Testis (tissue), 3 donors: ENCODE results near the gene DEK. TPM values are rescaled to one million over a fixed set of nuclear protein-coding genes. Genes with fewer than 3 reads are reported as not detected.

Experiments
- DNase-seq: peaks from one replicate; pipeline ENCODE4 v3.0.0-alpha.2; 2019
- H3K27ac ChIP-seq, 2 donors: fragments of 200-600 bp; sonication (generic); one replicate each; pipeline ENCODE4 v1.5.1; 2019
- H3K27me3 ChIP-seq: fragments of 200-600 bp; sonication (generic); one replicate; pipeline ENCODE4 v1.5.1; 2019
- H3K36me3 ChIP-seq: fragments of 200-600 bp; sonication (generic); one replicate; pipeline ENCODE4 v1.5.1; 2017; ENCODE audit warnings: low read depth; ENCODE audit errors: missing control alignments
- H3K4me1 ChIP-seq: fragments of 200-600 bp; sonication (generic); one replicate; pipeline ENCODE4 v1.5.1; 2019
- H3K4me3 ChIP-seq, 2 donors: fragments of 200-600 bp; sonication (generic); one replicate each; pipeline ENCODE4 v1.5.1; 2017 to 2019
- H3K9me3 ChIP-seq: fragments of 200-600 bp; sonication (generic); one replicate; pipeline ENCODE4 v1.5.1; 2017
- POLR2A ChIP-seq: fragments of 450-650 bp; IDR thresholded peaks from one replicate; pipeline ENCODE4 v1.6.1; 2017; ENCODE audit warnings: antibody characterized with exemption, mild to moderate bottlenecking, moderate library complexity
- WGBS, 2 donors: methylation state at CpG; one replicate each; pipeline ENCODE4 v1.1.5; 2018; 5-methylcytosine and 5-hydroxymethylcytosine counted together
- intact Hi-C: fragments of 100-400 bp; cut with DNase I; formaldehyde crosslinking; loops from one replicate; pipeline ENCODE4 v1.15.1; 2023; ENCODE audit warnings: low total_unique reads
- polyA plus RNA-seq: library from polyadenylated mRNA; stranded (reverse); fragments of 350-450 nt; fragmentation: Illumina TruSeq; extraction: RNeasy Lipid Tissue Mini Kit (QIAGEN cat#74804); gene quantifications from one replicate; pipeline ENCODE4 v1.2.3, GENCODE V29; 2014; ENCODE audit warnings: low read depth, low replicate concordance; ENCODE audit not compliant: insufficient read depth
- total RNA-seq, 2 donors: library from RNA; depleted of rRNA; stranded (reverse); fragments of >200 nt; gene quantifications; one replicate each; pipeline ENCODE4 v1.2.3, GENCODE V29; 2016
- TF ChIP-seq, protein P1 (sequence below), 3 experiments: fragments of 450-650 bp in 2 of 3; fragments of 200-600 bp in 1 of 3; sonication (generic) in 1 of 3; IDR thresholded peaks; one replicate each; pipeline ENCODE4 v1.5.1; 2016 to 2019; ENCODE audit warnings: antibody characterized with exemption in 3 of 3, mild to moderate bottlenecking in 2 of 3, moderate library complexity in 1 of 3

Gene DEK
- total and polyA plus RNA-seq, 3 donors from 2014 or later: 14.0 to 65.2 (median 53.8) TPM

DNA sequence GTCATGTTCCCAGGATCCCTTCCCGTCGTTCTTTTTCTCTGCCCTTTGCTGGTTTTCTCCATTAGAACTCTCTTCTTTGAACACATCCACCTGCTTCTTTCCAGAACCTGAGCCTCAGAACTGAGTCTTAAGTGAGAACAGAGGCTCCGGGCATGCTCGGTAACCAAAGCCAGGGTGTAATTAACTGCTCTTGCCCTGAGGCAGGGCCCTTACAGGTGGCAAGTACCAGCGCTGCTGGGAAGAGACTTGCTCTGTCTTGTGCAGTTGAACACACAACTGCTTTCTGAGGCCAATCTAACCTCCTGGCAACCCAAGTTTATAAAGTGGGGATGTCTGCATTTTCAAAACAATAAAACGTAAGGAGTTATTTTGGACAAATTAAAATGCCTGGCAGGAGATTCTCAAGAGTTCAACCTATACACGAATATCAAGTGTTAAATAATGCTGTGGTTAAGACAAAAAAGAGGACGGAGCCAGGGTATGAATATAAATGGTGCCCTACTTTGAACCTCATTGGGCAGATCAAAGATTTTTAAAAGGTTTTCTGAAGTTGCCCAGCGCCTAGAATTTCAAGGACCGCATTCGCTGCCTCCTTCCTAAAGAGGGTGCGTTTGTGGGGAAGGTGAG lies 12.4 kb upstream of the DEK start:
- Histone ChIP-seq H3K27ac (no peak overlapping the region), H3K4me3 (peak overlapping the region; percentile 12 to 58), H3K36me3 (no peaks in the 10 kb centered on the region), H3K4me1 (peaks cover 6% of the 10 kb centered on the region), H3K27me3 (no peaks in the 10 kb centered on the region), H3K9me3 (no peaks in the 10 kb centered on the region)
- intact Hi-C loops: no loop called here
- WGBS, 2 donors: 17 to 18% methylated on average over 12 of the region's 12 CpGs
- DNase-seq: no peak
- TF ChIP-seq POLR2A: no peak
- TF ChIP-seq, protein P1, sequence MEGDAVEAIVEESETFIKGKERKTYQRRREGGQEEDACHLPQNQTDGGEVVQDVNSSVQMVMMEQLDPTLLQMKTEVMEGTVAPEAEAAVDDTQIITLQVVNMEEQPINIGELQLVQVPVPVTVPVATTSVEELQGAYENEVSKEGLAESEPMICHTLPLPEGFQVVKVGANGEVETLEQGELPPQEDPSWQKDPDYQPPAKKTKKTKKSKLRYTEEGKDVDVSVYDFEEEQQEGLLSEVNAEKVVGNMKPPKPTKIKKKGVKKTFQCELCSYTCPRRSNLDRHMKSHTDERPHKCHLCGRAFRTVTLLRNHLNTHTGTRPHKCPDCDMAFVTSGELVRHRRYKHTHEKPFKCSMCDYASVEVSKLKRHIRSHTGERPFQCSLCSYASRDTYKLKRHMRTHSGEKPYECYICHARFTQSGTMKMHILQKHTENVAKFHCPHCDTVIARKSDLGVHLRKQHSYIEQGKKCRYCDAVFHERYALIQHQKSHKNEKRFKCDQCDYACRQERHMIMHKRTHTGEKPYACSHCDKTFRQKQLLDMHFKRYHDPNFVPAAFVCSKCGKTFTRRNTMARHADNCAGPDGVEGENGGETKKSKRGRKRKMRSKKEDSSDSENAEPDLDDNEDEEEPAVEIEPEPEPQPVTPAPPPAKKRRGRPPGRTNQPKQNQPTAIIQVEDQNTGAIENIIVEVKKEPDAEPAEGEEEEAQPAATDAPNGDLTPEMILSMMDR (IDR thresholded peaks at IDR 0.05): no peak

DNA sequence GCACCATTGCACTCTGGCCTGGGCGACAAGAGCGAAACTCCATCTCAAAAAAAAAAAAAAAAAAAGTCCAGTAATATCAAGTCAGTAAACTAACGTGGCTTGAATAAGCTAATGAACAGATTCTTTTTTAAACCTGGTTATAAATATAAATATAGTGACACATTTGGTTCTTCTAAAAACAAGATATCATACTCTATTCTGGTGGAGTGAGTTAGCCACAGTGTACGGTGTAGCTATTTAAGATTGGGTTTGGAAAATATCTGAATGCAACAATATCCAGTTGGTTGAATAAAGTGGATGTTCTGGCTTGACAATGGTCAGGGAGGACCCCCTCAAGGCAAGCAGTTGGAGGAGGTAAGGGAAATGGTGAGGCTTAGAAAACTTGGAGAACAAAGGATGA lies 5.9 kb upstream of the DEK start:
- Histone ChIP-seq H3K9me3 (no peaks in the 10 kb centered on the region), H3K27me3 (no peaks in the 10 kb centered on the region), H3K27ac (no peak overlapping the region), H3K4me3 (no peak overlapping the region), H3K36me3 (no peaks in the 10 kb centered on the region), H3K4me1 (peaks cover under 1% of the 10 kb centered on the region)
- no peak for DNase-seq
- WGBS, 2 donors: 88 to 96% methylated on average over 4 of the region's 4 CpGs
- intact Hi-C loops: no loop called here
- no peak for TF ChIP-seq POLR2A
- TF ChIP-seq, protein P1 (IDR thresholded peaks at IDR 0.05): no peak

DNA sequence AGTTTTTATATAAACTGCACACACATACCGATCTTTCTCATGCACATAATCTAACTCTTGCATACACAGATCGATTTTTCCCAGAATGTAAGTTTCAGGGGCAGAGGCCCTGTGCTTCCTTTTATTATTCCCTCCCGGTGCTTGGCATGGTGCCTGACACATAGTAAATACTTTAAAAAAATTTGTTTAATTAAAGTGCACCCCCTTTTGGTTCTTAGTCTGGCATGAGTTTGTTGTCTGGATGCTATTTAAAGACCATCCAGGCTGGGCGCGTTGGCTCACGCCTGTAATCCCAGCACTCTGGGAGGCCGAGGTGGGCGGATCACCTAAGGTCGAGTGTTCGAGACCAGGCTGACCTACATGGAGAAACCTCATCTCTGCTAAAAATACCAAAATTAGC lies 5.4 kb upstream of the DEK start:
- 61 to 81% methylated on average over 10 of the region's 10 CpGs for WGBS, 2 donors
- Histone ChIP-seq H3K27ac (no peak overlapping the region), H3K4me1 (peaks cover 5% of the 10 kb centered on the region), H3K4me3 (no peak overlapping the region), H3K36me3 (no peaks in the 10 kb centered on the region), H3K9me3 (no peaks in the 10 kb centered on the region), H3K27me3 (no peaks in the 10 kb centered on the region)
- no peak for TF ChIP-seq POLR2A
- TF ChIP-seq, protein P1 (IDR thresholded peaks at IDR 0.05): no peak
- DNase-seq: no peak
- intact Hi-C loops: no loop called here

DNA sequence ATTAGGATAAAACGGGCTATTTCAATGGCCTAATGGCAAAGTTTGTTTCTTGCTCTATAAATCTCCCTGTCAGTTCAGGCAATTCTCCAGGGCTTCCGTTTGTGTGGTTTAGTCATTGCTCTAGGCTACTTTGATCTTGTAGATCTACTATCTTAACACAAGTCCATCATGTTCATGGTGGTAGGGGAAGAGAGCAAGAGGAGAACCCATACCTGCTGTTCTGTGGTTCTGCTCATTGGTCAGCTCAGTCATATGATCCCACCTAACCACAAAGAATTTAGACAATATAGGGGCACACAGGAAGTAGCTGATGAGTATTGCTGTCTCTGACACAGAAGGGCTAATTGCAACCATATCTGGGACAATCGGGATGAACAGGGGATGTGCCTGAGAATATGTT lies 4.9 kb upstream of the DEK start:
- no peaks in the 10 kb centered on the region for H3K36me3 ChIP-seq
- H3K4me1 ChIP-seq: peaks cover 5% of the 10 kb centered on the region
- no peak for DNase-seq
- intact Hi-C loops: no loop called here
- no peak overlapping the region for H3K4me3 ChIP-seq
- H3K9me3 ChIP-seq: no peaks in the 10 kb centered on the region
- no peak overlapping the region for H3K27ac ChIP-seq
- TF ChIP-seq, protein P1 (IDR thresholded peaks at IDR 0.05): no peak
- no peak for TF ChIP-seq POLR2A
- H3K27me3 ChIP-seq: no peaks in the 10 kb centered on the region
- WGBS, 2 donors: 52 to 66% methylated on average over 3 of the region's 3 CpGs

DNA sequence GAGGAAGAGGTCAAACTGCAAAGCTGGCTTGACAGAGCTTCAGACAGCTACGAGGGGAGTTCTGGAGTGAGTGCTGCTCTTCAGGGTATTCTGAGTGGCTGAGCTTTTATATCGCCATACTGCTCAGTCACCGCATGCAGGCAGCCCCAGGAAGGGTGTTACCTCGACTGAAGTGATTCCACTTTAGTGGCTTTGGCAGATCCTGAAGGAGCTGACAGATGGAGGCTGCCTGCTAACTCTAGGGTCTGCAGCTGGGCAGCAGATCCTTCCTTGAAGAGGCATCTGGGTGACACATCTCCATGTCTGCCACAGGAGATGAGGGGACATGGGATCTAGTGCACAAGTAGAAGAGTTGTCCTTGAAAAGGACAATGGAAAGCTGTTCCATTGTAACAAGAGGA lies 3.7 kb upstream of the DEK start:
- Histone ChIP-seq H3K4me3 (no peak overlapping the region), H3K27me3 (no peaks in the 10 kb centered on the region), H3K36me3 (no peaks in the 10 kb centered on the region), H3K27ac (no peak overlapping the region), H3K4me1 (peaks cover 5% of the 10 kb centered on the region), H3K9me3 (no peaks in the 10 kb centered on the region)
- 65 to 71% methylated on average over 4 of the region's 4 CpGs for WGBS, 2 donors
- DNase-seq: no peak
- TF ChIP-seq, protein P1 (IDR thresholded peaks at IDR 0.05): no peak
- no peak for TF ChIP-seq POLR2A
- intact Hi-C loops: no loop called here
